H1 (cell line): ENCODE results near the gene NUDT6. TPM values are rescaled to one million over a fixed set of nuclear protein-coding genes. Genes with fewer than 3 reads are reported as not detected.

Experiments used
- CTCF ChIA-PET: fragments of 300-600 bp; sonication (Branson Sonifier 250); formaldehyde crosslinking; loops from one replicate; lab custom pipeline; 2021; ENCODE audit not compliant: partially characterized antibody; lab: Charles Lee
- POLR2A ChIA-PET: fragments of 300-600 bp; sonication (Branson Sonifier 250); formaldehyde crosslinking; loops from one replicate; lab custom pipeline; 2021; ENCODE audit warnings: inconsistent platforms; ENCODE audit not compliant: partially characterized antibody; lab: Charles Lee
- DNase-seq, 2 experiments: peaks; one replicate each; pipeline versions ENCODE4 v3.0.0 to v3.0.0-alpha.2; 2010 to 2022; ENCODE audit warnings: low spot score in 2 of 2, low read depth in 1 of 2, mixed read lengths in 1 of 2
- FAIRE-seq: peaks from 2 replicates; lab custom pipeline; 2011; peaks lifted over from hg19 to GRCh38; lab: Jason Lieb, UNC
- H2AFZ ChIP-seq: 2 replicates; pipeline ENCODE4 v1.8.1; 2012; ENCODE audit warnings: low read length, inconsistent platforms
- H2AK5ac ChIP-seq: 2 replicates; pipeline ENCODE4 v1.6.1; 2013; ENCODE audit warnings: low read depth, low read length
- H2BK120ac ChIP-seq: replicated peaks from 2 replicates; pipeline ENCODE3; 2013; ENCODE audit warnings: low read depth, low read length, inconsistent platforms
- H2BK12ac ChIP-seq: 2 replicates; pipeline ENCODE4 v1.6.1; 2013; ENCODE audit warnings: low read depth, low read length
- H2BK15ac ChIP-seq: 2 replicates; pipeline ENCODE4 v1.6.1; 2013; ENCODE audit warnings: low read length
- H2BK20ac ChIP-seq: 2 replicates; pipeline ENCODE4 v1.6.1; 2013; ENCODE audit warnings: low read length
- H2BK5ac ChIP-seq: 2 replicates; pipeline ENCODE4 v1.6.1; 2013; ENCODE audit warnings: low read depth, low read length
- H3K14ac ChIP-seq: 2 replicates; pipeline ENCODE4 v1.6.1; 2013; ENCODE audit warnings: inconsistent platforms; ENCODE audit not compliant: insufficient read length
- H3K18ac ChIP-seq: 2 replicates; pipeline ENCODE4 v1.6.1; 2013; ENCODE audit warnings: low read length; ENCODE audit errors: extremely low read depth
- H3K23ac ChIP-seq: 2 replicates; pipeline ENCODE4 v1.6.1; 2013; ENCODE audit warnings: inconsistent platforms; ENCODE audit not compliant: insufficient read length
- H3K23me2 ChIP-seq: 2 replicates; pipeline ENCODE4 v1.6.1; 2013; ENCODE audit warnings: low read depth, low read length
- H3K27ac ChIP-seq: 2 replicates; pipeline ENCODE4 v1.6.1; 2011; ENCODE audit warnings: low read depth, low read length, inconsistent platforms
- H3K27me3 ChIP-seq, 4 experiments: replicated peaks in 1 of 4; 1 replicate in 1 of 4; 2 replicates in 3 of 4; pipeline versions ENCODE4 v1.6.1 to v1.8.1; 2011 to 2013; ENCODE audit warnings: low read length in 3 of 4, mild to moderate bottlenecking in 3 of 4, inconsistent platforms in 2 of 4, mixed read lengths in 2 of 4, moderate library complexity in 1 of 4; ENCODE audit not compliant: control insufficient read depth in 3 of 4, insufficient read depth in 3 of 4; ENCODE audit errors: extremely low read depth in 1 of 4
- H3K36me3 ChIP-seq, 4 experiments: 2 replicates each; pipeline versions ENCODE4 v1.6.1 to v1.8.1; 2011 to 2013; ENCODE audit warnings: mild to moderate bottlenecking in 4 of 4, low read length in 3 of 4, moderate library complexity in 2 of 4, control low read depth in 1 of 4, inconsistent platforms in 1 of 4; ENCODE audit not compliant: insufficient read depth in 4 of 4, control insufficient read depth in 2 of 4
- H3K4ac ChIP-seq: replicated peaks from 2 replicates; pipeline ENCODE3; 2013; ENCODE audit warnings: low read length, low read depth, mixed read lengths, inconsistent platforms; ENCODE audit not compliant: insufficient read length
- H3K4me1 ChIP-seq, 4 experiments: replicated peaks in 1 of 4; 1 replicate in 1 of 4; 2 replicates in 3 of 4; pipeline versions ENCODE4 v1.6.1 to v1.8.1; 2011 to 2013; ENCODE audit warnings: low read length in 3 of 4, inconsistent platforms in 2 of 4, mixed read lengths in 1 of 4; ENCODE audit not compliant: insufficient read depth in 4 of 4, control insufficient read depth in 3 of 4
- H3K4me2 ChIP-seq, 2 experiments: 2 replicates each; pipeline versions ENCODE4 v1.6.1 to v1.8.1; 2011 to 2013; ENCODE audit warnings: low read depth in 2 of 2, low read length in 2 of 2, control low read depth in 1 of 2, inconsistent platforms in 1 of 2, mild to moderate bottlenecking in 1 of 2; ENCODE audit not compliant: insufficient read depth in 1 of 2
- H3K4me3 ChIP-seq, 4 experiments: fragments of 200-600, 300-600 bp in 1 of 4; sonication (generic), shearing (Covaris generic), sonication (Bioruptor Twin) in 1 of 4; 2 replicates each; pipeline versions ENCODE4 v1.5.1 to v1.8.1; 2011 to 2016; ENCODE audit warnings: low read length in 4 of 4, low read depth in 3 of 4, control low read depth in 2 of 4, inconsistent platforms in 2 of 4, mild to moderate bottlenecking in 2 of 4, mixed read lengths in 1 of 4, moderate library complexity in 1 of 4; ENCODE audit not compliant: insufficient read depth in 2 of 4; ENCODE audit errors: extremely low read depth in 1 of 4
- H3K56ac ChIP-seq: replicated peaks from 2 replicates; pipeline ENCODE3; 2013; ENCODE audit warnings: low read depth, mild to moderate bottlenecking, mixed read lengths, low read length, inconsistent platforms; ENCODE audit not compliant: insufficient read length
- H3K79me1 ChIP-seq: 2 replicates; pipeline ENCODE4 v1.6.1; 2013; ENCODE audit warnings: low read depth, low read length, control low read depth
- H3K79me2 ChIP-seq, 2 experiments: 2 replicates each; pipeline versions ENCODE4 v1.6.1 to v1.8.1; 2012 to 2013; ENCODE audit warnings: low read length in 2 of 2, mild to moderate bottlenecking in 2 of 2, inconsistent platforms in 1 of 2; ENCODE audit not compliant: insufficient read depth in 2 of 2, control insufficient read depth in 1 of 2
- H3K9ac ChIP-seq, 4 experiments: replicated peaks in 1 of 4; 1 replicate in 1 of 4; 2 replicates in 3 of 4; pipeline versions ENCODE4 v1.6.1 to v1.8.1; 2011 to 2013; ENCODE audit warnings: low read depth in 3 of 4, low read length in 3 of 4, control low read depth in 2 of 4, mild to moderate bottlenecking in 2 of 4, moderate library complexity in 2 of 4, inconsistent platforms in 1 of 4; ENCODE audit errors: extremely low read depth in 1 of 4
- H3K9me3 ChIP-seq, 2 experiments: 2 replicates each; pipeline versions ENCODE4 v1.6.1 to v1.8.1; 2012 to 2013; ENCODE audit warnings: mild to moderate bottlenecking in 2 of 2, moderate library complexity in 2 of 2, control low read depth in 1 of 2, inconsistent platforms in 1 of 2, low read depth in 1 of 2, low read length in 1 of 2, mixed read lengths in 1 of 2; ENCODE audit not compliant: insufficient read depth in 2 of 2
- H4K20me1 ChIP-seq, 2 experiments: replicated peaks in 1 of 2; 2 replicates each; pipeline versions ENCODE3 to v1.8.1; 2011 to 2013; ENCODE audit warnings: inconsistent platforms in 2 of 2, low read length in 2 of 2, mild to moderate bottlenecking in 1 of 2; ENCODE audit not compliant: insufficient read depth in 2 of 2, control insufficient read depth in 1 of 2
- H4K5ac ChIP-seq: 2 replicates; pipeline ENCODE4 v1.6.1; 2013; ENCODE audit warnings: low read length, low read depth, mixed read lengths, inconsistent platforms; ENCODE audit not compliant: insufficient read length
- H4K8ac ChIP-seq: 2 replicates; pipeline ENCODE4 v1.8.0; 2013; ENCODE audit warnings: mild to moderate bottlenecking, moderate library complexity, low read length, inconsistent platforms; ENCODE audit not compliant: insufficient read depth; ENCODE audit errors: extremely low read depth
- H4K91ac ChIP-seq: replicated peaks from 2 replicates; pipeline ENCODE3; 2013; ENCODE audit warnings: low read length, mixed read lengths, inconsistent platforms; ENCODE audit not compliant: insufficient read length
- BCL11A ChIP-seq, 2 experiments: IDR thresholded peaks; one replicate each; pipeline ENCODE4 v1.6.1; 2011; ENCODE audit warnings: low read depth in 2 of 2, low read length in 2 of 2, mild to moderate bottlenecking in 2 of 2
- HDAC6 ChIP-seq: IDR thresholded peaks from one replicate; pipeline ENCODE4 v1.7.1; 2012; ENCODE audit warnings: low read depth, mild to moderate bottlenecking, inconsistent platforms, low read length, moderate library complexity
- KDM1A ChIP-seq: fragments of 200-600, 300-600 bp; sonication (generic); IDR thresholded peaks from 2 replicates; pipeline ENCODE4 v1.7.1; 2016; ENCODE audit warnings: mild to moderate bottlenecking, low read length, borderline replicate concordance
- KDM5A ChIP-seq: fragments of 200-600 bp; IDR thresholded peaks from 2 replicates; pipeline ENCODE4 v1.7.1; 2012; ENCODE audit warnings: mild to moderate bottlenecking, low read length, inconsistent platforms, mixed read lengths
- SIX5 ChIP-seq: IDR thresholded peaks from 2 replicates; pipeline ENCODE4 v1.6.1; 2011; ENCODE audit warnings: mild to moderate bottlenecking, low read depth, low read length
- SUZ12 ChIP-seq: fragments of 200-600 bp; sonication (generic); IDR thresholded peaks from 2 replicates; pipeline ENCODE4 v1.6.1; 2012; ENCODE audit warnings: mild to moderate bottlenecking, inconsistent platforms, low read length, moderate library complexity, mixed read lengths
- WGBS, 2 experiments: shearing (Covaris generic) in 1 of 2; methylation state at CpG; one replicate each; pipeline versions ENCODE4 v1.1.6 to v1.1.7; 2013 to 2015; ENCODE audit warnings: low lambda C conversion rate in 2 of 2, mixed read lengths in 2 of 2, inconsistent platforms in 1 of 2, low coverage in 1 of 2, missing lambda C conversion rate in 1 of 2; ENCODE audit not compliant: insufficient replicate concordance in 2 of 2, insufficient coverage in 1 of 2, insufficient read length in 1 of 2; ENCODE audit errors: extremely low coverage in 1 of 2, missing lambda C conversion rate in 1 of 2; 5-methylcytosine and 5-hydroxymethylcytosine counted together
- polyA plus RNA-seq, 7 experiments: library from polyadenylated mRNA; depleted of rRNA in 3 of 7; stranded (reverse) in 5 of 7; unstranded in 2 of 7; fragments of >200 nt in 5 of 7; fragments of 200-250 nt in 2 of 7; gene quantifications; 1 replicate in 5 of 7; 2 replicates in 1 of 7; 4 replicates in 1 of 7; pipeline versions ENCODE4 v1.2.1 to v1.2.3, GENCODE V29; 2011 to 2013; ENCODE audit warnings: missing spikeins in 2 of 7, mixed read lengths in 2 of 7
- total RNA-seq: library from RNA; stranded (reverse); fragmentation: NEBNext Ultra II Directional; extraction: Animal tissue kit (Norgen Biotek cat#: 25700); gene quantifications from 2 replicates; pipeline ENCODE4 v1.2.1, GENCODE V29; 2021

The NUDT6 gene
- total and polyA plus RNA-seq, 2 of the 8 experiments (the other 6 are each of a cell fraction or from before 2014, with no cell fraction given), result 5.0 to 12.4 TPM

DNA sequence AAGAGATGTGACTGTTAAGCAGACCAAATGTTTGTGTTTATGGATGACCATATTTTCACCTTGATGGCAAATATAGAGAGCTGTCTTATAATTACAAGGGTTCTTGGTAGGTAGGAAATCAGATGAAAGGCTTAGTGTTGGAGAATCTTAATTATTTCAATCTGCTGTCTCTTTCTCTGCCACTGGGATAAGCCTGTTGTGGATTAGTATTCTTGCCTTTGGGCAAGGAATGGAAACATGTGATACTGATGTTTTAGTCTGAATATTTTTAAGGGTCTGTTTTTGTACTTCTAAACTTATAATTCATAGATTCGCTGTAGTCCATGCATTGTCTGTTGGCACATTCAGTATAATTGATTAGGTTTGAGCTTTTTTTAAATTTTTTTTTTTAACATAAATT is 23.7 kb upstream of the NUDT6 start:
- Histone ChIP-seq H4K91ac (no peak overlapping the region), H3K79me2 (no peaks in the 10 kb centered on the region), H3K4me1 (no peaks in the 10 kb centered on the region), H3K23ac (no peak overlapping the region), H3K27ac (no peak overlapping the region), H3K18ac (no peak overlapping the region), H3K9me3 (peaks cover 9 to 14% of the 10 kb centered on the region in 2 experiments), H3K56ac (no peak overlapping the region), H3K27me3 (no peaks in the 10 kb centered on the region), H4K8ac (no peak overlapping the region), H2BK15ac (no peak overlapping the region), H2BK120ac (no peak overlapping the region), H2AK5ac (no peak overlapping the region), H4K20me1 (peaks cover 0 to 2% of the 10 kb centered on the region in 2 experiments), H2BK12ac (no peak overlapping the region), H3K14ac (no peak overlapping the region), H3K4me3 (no peak overlapping the region), H2BK20ac (no peak overlapping the region), H3K23me2 (no peaks in the 10 kb centered on the region), H3K79me1 (no peaks in the 10 kb centered on the region), H4K5ac (no peak overlapping the region), H2BK5ac (no peak overlapping the region), H3K4me2 (no peak overlapping the region), H2AFZ (no peak overlapping the region), H3K36me3 (peaks cover 5 to 51% (median 34%) of the 10 kb centered on the region in 4 experiments; a peak in 7 of 8 replicates), H3K4ac (no peak overlapping the region), H3K9ac (no peak overlapping the region)
- FAIRE-seq (no peak), DNase-seq (no peak)
- POLR2A ChIA-PET, result no interaction called here
- no peak for TF ChIP-seq SUZ12
- TF ChIP-seq BCL11A (IDR thresholded peaks at IDR 0.05; ENCODE audit: low read depth in 2 of 2, low read length in 2 of 2), result no peak
- no peak for TF ChIP-seq KDM1A
- no peak for TF ChIP-seq KDM5A
- no peak for TF ChIP-seq HDAC6
- no peak for TF ChIP-seq SIX5
- CTCF ChIA-PET, result interaction anchor here (0.6 to 1.5 kb wide), 2 partner anchors 8 to 134 kb away, joined by 3 read pairs; no protein-coding TSS in a partner anchor
- WGBS, 2 experiments, result 86% methylated on average over 1 of the region's 1 CpG; no CpG with 5 or more reads in 1 of the 2 experiments
